HepG2 (cell line): Measurements from ENCODE around the gene PLCL1. TPM values are rescaled to one million over a fixed set of nuclear protein-coding genes. Genes with fewer than 3 reads are reported as not detected.

Source experiments
- RBM39 ChIP-seq: fragments of 200-400 bp; formaldehyde crosslinking; IDR thresholded peaks from one replicate; pipeline ENCODE4 v1.6.1; 2018; ENCODE audit warnings: antibody characterized with exemption, mild to moderate bottlenecking, low read depth, low read length; ENCODE audit not compliant: poor library complexity, severe bottlenecking
- TCF7L2 ChIP-seq: IDR thresholded peaks from 2 replicates; pipeline ENCODE4 v1.6.1; 2011; ENCODE audit warnings: mild to moderate bottlenecking, low read depth, low read length, moderate library complexity
- ZNF160 ChIP-seq: sonication (generic); formaldehyde crosslinking; IDR thresholded peaks from 2 replicates; pipeline ENCODE4 v1.8.0; 2022; ENCODE audit warnings: mild to moderate bottlenecking, inconsistent platforms, missing genetic modification reagents
- ZNF460 ChIP-seq: sonication (generic); formaldehyde crosslinking; IDR thresholded peaks from 2 replicates; pipeline ENCODE4 v1.5.1; 2020; ENCODE audit warnings: missing genetic modification reagents, mild to moderate bottlenecking, borderline replicate concordance
- polyA plus RNA-seq, 8 experiments: library from polyadenylated mRNA; depleted of rRNA in 3 of 8; stranded (reverse) in 7 of 8; unstranded in 1 of 8; fragments of >200 nt; fragmentation: Illumina TruSeq in 4 of 8; extraction: Trizol in 4 of 8; gene quantifications; 2 replicates each; pipeline versions ENCODE4 v1.2.1 to v1.2.3, GENCODE V29; 2011 to 2016; ENCODE audit warnings: low read depth in 4 of 8, missing spikeins in 1 of 8, mixed read lengths in 1 of 8; ENCODE audit not compliant: insufficient read depth in 1 of 8
- total RNA-seq, 5 experiments: library from RNA; depleted of rRNA; stranded (reverse); fragments of >200 nt; fragmentation: Illumina TruSeq; extraction: Trizol; gene quantifications; 2 replicates each; pipeline ENCODE4 v1.2.3, GENCODE V29; 2016; ENCODE audit warnings: low read depth in 1 of 5
- TF ChIP-seq, protein P1 (sequence below): sonication (generic); formaldehyde crosslinking; IDR thresholded peaks from 2 replicates; pipeline ENCODE4 v1.4.0; 2020; ENCODE audit warnings: missing genetic modification reagents, borderline replicate concordance
- TF ChIP-seq, protein P2 (sequence below): sonication (generic); formaldehyde crosslinking; IDR thresholded peaks from 2 replicates; pipeline ENCODE4 v1.4.0; 2020; ENCODE audit warnings: mild to moderate bottlenecking, missing genetic modification reagents, borderline replicate concordance
- TF ChIP-seq, protein P3 (sequence below): sonication (generic); formaldehyde crosslinking; IDR thresholded peaks from 2 replicates; pipeline ENCODE4 v1.4.0; 2020; ENCODE audit warnings: mild to moderate bottlenecking, missing genetic modification reagents

PLCL1 gene
- total and polyA plus RNA-seq, 2 of the 13 experiments (the other 11 are each of a cell fraction or from before 2014, with no cell fraction given), result not detected

DNA sequence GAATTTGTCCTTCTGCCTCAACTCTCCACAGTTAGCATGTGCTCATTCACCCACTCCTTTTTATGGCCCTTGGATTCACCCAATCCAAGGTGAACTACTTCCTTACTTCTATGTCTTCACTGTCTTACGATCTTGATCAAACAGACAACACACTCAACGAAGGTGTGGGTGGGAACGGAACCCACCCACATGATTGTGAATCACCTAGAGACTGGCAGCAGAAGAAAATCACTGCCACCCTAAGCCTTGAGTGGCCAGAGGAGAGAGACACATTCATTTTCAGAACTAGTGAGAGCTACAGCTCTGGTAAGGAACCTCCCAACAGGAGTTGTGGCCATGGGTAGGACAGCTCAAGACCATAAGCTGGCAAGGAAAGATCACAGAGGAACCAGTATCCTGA lies 194.3 kb downstream of the PLCL1 start (continued):
- TF ChIP-seq, protein P1, sequence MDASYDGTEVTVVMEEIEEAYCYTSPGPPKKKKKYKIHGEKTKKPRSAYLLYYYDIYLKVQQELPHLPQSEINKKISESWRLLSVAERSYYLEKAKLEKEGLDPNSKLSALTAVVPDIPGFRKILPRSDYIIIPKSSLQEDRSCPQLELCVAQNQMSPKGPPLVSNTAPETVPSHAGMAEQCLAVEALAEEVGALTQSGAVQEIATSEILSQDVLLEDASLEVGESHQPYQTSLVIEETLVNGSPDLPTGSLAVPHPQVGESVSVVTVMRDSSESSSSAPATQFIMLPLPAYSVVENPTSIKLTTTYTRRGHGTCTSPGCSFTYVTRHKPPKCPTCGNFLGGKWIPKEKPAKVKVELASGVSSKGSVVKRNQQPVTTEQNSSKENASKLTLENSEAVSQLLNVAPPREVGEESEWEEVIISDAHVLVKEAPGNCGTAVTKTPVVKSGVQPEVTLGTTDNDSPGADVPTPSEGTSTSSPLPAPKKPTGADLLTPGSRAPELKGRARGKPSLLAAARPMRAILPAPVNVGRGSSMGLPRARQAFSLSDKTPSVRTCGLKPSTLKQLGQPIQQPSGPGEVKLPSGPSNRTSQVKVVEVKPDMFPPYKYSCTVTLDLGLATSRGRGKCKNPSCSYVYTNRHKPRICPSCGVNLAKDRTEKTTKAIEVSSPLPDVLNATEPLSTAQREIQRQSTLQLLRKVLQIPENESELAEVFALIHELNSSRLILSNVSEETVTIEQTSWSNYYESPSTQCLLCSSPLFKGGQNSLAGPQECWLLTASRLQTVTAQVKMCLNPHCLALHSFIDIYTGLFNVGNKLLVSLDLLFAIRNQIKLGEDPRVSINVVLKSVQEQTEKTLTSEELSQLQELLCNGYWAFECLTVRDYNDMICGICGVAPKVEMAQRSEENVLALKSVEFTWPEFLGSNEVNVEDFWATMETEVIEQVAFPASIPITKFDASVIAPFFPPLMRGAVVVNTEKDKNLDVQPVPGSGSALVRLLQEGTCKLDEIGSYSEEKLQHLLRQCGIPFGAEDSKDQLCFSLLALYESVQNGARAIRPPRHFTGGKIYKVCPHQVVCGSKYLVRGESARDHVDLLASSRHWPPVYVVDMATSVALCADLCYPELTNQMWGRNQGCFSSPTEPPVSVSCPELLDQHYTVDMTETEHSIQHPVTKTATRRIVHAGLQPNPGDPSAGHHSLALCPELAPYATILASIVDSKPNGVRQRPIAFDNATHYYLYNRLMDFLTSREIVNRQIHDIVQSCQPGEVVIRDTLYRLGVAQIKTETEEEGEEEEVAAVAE, result no peak
- TF ChIP-seq ZNF160 (CRISPR knock-in tag) (no peak), ZNF460 (CRISPR knock-in tag) (no peak), TCF7L2 (no peak), RBM39 (no peak)
- TF ChIP-seq, protein P2, sequence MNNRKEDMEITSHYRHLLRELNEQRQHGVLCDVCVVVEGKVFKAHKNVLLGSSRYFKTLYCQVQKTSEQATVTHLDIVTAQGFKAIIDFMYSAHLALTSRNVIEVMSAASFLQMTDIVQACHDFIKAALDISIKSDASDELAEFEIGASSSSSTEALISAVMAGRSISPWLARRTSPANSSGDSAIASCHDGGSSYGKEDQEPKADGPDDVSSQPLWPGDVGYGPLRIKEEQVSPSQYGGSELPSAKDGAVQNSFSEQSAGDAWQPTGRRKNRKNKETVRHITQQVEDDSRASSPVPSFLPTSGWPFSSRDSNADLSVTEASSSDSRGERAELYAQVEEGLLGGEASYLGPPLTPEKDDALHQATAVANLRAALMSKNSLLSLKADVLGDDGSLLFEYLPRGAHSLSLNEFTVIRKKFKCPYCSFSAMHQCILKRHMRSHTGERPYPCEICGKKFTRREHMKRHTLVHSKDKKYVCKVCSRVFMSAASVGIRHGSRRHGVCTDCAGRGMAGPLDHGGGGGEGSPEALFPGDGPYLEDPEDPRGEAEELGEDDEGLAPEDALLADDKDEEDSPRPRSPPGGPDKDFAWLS (CRISPR knock-in tag), result no peak
- TF ChIP-seq, protein P3, sequence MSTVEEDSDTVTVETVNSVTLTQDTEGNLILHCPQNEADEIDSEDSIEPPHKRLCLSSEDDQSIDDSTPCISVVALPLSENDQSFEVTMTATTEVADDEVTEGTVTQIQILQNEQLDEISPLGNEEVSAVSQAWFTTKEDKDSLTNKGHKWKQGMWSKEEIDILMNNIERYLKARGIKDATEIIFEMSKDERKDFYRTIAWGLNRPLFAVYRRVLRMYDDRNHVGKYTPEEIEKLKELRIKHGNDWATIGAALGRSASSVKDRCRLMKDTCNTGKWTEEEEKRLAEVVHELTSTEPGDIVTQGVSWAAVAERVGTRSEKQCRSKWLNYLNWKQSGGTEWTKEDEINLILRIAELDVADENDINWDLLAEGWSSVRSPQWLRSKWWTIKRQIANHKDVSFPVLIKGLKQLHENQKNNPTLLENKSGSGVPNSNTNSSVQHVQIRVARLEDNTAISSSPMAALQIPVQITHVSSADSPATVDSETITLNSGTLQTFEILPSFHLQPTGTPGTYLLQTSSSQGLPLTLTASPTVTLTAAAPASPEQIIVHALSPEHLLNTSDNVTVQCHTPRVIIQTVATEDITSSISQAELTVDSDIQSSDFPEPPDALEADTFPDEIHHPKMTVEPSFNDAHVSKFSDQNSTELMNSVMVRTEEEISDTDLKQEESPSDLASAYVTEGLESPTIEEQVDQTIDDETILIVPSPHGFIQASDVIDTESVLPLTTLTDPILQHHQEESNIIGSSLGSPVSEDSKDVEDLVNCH, result no peak
